GM12891 (cell line): Measurements from ENCODE around the gene B4GALNT1.

Experiments used
- POLR2A ChIP-seq: IDR thresholded peaks from 2 replicates; pipeline ENCODE4 v1.6.1; 2011; ENCODE audit warnings: low read depth, low read length, control low read depth
- SPI1 ChIP-seq: IDR thresholded peaks from 2 replicates; pipeline ENCODE4 v1.6.1; 2011; ENCODE audit warnings: low read depth, low read length, control low read depth
- TAF1 ChIP-seq: IDR thresholded peaks from 2 replicates; pipeline ENCODE4 v1.6.1; 2011; ENCODE audit warnings: low read depth, low read length, control low read depth

DNA sequence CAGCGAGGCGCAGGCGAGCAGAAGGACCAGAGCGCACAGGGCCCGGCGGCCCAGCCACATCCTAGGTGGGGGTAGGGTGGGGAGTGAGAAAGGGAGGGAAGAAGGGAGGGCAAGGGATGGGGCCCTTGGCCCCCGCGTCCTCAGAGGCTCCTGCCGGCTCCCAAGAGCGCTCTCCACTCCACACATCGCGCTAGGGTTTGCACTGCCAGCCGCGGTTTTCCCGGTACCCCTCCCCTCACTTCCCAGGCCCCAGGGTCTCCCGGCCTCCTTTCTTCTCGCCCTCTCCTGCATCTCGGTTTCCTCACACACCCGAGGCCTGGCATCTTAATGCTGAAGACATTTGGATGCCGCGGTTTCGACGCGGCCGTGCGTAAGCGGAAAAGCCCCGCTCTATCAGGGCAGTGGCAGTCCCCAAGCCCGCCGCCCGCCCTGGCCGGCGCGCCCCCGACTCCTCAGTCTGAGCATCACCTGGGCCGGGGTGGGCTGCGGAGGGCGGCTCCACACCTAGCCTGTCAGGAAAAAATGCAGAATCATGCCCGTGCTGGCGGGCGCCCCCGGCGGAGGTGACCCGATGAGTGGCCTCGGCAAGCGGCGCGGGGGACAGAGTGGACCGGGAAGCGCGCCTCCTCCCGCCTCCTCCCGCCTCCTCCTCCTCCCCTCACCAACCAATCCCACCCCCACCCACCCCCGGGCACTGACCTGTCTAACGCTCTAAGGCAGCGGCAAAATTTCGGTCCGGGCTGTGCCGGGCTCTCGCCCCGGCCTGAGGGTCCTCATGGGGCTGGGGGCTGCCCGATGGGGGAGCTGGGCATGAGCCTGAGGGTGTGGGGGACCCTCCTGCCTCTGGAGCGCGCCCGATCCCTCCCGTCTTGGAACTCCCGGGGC lies 686 bp downstream of the B4GALNT1 start:
- TF ChIP-seq TAF1 (no peak), POLR2A (no peak), SPI1 (no peak)
